GM23338 (cell line): ENCODE results near the gene GAB1.

Experiments used
- EZH2 ChIP-seq: fragments of 200-600 bp; sonication (generic); IDR thresholded peaks from one replicate; pipeline ENCODE4 v1.8.0; 2017; ENCODE audit warnings: antibody characterized with exemption, mild to moderate bottlenecking, low read depth; ENCODE audit not compliant: unreplicated experiment
- EZH2phosphoT487 ChIP-seq: fragments of 200-600 bp; sonication (generic); IDR thresholded peaks from one replicate; pipeline ENCODE4 v1.8.1; 2018; ENCODE audit warnings: antibody characterized with exemption; ENCODE audit not compliant: unreplicated experiment
- JUNB ChIP-seq: IDR thresholded peaks from one replicate; pipeline ENCODE4 v1.6.1; 2016; ENCODE audit warnings: antibody characterized with exemption; ENCODE audit not compliant: unreplicated experiment
- POLR2AphosphoS5 ChIP-seq: IDR thresholded peaks from 2 replicates; pipeline ENCODE4 v1.6.1; 2016; ENCODE audit warnings: antibody characterized with exemption, low read depth
- STAT1 ChIP-seq: IDR thresholded peaks from one replicate; pipeline ENCODE4 v1.6.1; 2016; ENCODE audit warnings: antibody characterized with exemption; ENCODE audit not compliant: unreplicated experiment
- TF ChIP-seq, protein P1 (sequence below), 2 experiments: fragments of 200-600 bp in 1 of 2; sonication (generic) in 1 of 2; conservative IDR thresholded peaks; 2 replicates each; pipeline versions ENCODE4 v1.5.1 to v1.6.1; 2016 to 2017; ENCODE audit warnings: antibody characterized with exemption in 2 of 2, low read depth in 2 of 2, mild to moderate bottlenecking in 2 of 2, moderate library complexity in 1 of 2
- TF ChIP-seq, protein P2 (sequence below): IDR thresholded peaks from one replicate; pipeline ENCODE4 v1.6.1; 2018; ENCODE audit warnings: antibody characterized with exemption; ENCODE audit not compliant: unreplicated experiment
- TF ChIP-seq, protein P3 (sequence below): IDR thresholded peaks from 2 replicates; pipeline ENCODE4 v1.6.1; 2016; ENCODE audit warnings: antibody characterized with exemption

DNA sequence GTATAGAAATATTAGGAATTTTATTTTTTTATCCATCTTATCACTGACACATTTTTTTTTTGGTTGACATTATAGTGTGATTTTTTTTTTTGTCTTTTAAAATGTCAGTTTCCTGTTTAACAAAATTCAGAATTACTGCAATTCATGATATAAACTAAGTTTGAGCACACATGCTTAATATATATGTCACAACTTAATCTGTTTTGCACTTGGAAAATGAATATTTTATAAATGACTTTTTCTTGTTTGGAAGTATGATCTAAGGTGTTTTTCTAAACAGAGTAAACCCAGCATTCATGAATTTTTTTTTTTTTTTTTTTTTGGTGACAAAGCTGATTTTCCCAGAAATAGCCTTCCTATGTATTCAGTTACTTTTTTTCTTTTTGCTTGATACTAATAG lies 179.2 kb downstream of the GAB1 start:
- TF ChIP-seq, protein P1, sequence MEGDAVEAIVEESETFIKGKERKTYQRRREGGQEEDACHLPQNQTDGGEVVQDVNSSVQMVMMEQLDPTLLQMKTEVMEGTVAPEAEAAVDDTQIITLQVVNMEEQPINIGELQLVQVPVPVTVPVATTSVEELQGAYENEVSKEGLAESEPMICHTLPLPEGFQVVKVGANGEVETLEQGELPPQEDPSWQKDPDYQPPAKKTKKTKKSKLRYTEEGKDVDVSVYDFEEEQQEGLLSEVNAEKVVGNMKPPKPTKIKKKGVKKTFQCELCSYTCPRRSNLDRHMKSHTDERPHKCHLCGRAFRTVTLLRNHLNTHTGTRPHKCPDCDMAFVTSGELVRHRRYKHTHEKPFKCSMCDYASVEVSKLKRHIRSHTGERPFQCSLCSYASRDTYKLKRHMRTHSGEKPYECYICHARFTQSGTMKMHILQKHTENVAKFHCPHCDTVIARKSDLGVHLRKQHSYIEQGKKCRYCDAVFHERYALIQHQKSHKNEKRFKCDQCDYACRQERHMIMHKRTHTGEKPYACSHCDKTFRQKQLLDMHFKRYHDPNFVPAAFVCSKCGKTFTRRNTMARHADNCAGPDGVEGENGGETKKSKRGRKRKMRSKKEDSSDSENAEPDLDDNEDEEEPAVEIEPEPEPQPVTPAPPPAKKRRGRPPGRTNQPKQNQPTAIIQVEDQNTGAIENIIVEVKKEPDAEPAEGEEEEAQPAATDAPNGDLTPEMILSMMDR (conservative IDR thresholded peaks at IDR 0.05; ENCODE audit: low read depth in 2 of 2), result no peak
- no peak for TF ChIP-seq EZH2phosphoT487
- TF ChIP-seq, protein P2, sequence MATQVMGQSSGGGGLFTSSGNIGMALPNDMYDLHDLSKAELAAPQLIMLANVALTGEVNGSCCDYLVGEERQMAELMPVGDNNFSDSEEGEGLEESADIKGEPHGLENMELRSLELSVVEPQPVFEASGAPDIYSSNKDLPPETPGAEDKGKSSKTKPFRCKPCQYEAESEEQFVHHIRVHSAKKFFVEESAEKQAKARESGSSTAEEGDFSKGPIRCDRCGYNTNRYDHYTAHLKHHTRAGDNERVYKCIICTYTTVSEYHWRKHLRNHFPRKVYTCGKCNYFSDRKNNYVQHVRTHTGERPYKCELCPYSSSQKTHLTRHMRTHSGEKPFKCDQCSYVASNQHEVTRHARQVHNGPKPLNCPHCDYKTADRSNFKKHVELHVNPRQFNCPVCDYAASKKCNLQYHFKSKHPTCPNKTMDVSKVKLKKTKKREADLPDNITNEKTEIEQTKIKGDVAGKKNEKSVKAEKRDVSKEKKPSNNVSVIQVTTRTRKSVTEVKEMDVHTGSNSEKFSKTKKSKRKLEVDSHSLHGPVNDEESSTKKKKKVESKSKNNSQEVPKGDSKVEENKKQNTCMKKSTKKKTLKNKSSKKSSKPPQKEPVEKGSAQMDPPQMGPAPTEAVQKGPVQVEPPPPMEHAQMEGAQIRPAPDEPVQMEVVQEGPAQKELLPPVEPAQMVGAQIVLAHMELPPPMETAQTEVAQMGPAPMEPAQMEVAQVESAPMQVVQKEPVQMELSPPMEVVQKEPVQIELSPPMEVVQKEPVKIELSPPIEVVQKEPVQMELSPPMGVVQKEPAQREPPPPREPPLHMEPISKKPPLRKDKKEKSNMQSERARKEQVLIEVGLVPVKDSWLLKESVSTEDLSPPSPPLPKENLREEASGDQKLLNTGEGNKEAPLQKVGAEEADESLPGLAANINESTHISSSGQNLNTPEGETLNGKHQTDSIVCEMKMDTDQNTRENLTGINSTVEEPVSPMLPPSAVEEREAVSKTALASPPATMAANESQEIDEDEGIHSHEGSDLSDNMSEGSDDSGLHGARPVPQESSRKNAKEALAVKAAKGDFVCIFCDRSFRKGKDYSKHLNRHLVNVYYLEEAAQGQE, result no peak
- no peak for TF ChIP-seq POLR2AphosphoS5
- no peak for TF ChIP-seq EZH2
- TF ChIP-seq JUNB, result no peak
- TF ChIP-seq STAT1, result no peak
- TF ChIP-seq, protein P3, sequence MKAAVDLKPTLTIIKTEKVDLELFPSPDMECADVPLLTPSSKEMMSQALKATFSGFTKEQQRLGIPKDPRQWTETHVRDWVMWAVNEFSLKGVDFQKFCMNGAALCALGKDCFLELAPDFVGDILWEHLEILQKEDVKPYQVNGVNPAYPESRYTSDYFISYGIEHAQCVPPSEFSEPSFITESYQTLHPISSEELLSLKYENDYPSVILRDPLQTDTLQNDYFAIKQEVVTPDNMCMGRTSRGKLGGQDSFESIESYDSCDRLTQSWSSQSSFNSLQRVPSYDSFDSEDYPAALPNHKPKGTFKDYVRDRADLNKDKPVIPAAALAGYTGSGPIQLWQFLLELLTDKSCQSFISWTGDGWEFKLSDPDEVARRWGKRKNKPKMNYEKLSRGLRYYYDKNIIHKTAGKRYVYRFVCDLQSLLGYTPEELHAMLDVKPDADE, result no peak
